IMR-90 (cell line): ENCODE results near the gene TTC39C. TPM values are rescaled to one million over a fixed set of nuclear protein-coding genes. Genes with fewer than 3 reads are reported as not detected.

Experiments
- ATAC-seq: fragments of 200-7000 bp; cut with Tn5 transposase; 2 replicates; pipeline ENCODE4 v1.9.1; 2020; ENCODE audit warnings: low read depth, mild to moderate bottlenecking, moderate library complexity
- BruUV-seq: library from RNA; stranded (reverse); fragments of 400-500 nt; replicated peaks from 2 replicates; lab custom pipeline; 2021; lab: Mats Ljungman, UMichigan
- CTCF ChIA-PET: fragments of 300-600 bp; formaldehyde crosslinking; extraction: SDS; loops from one replicate; lab custom pipeline; 2021; ENCODE audit warnings: antibody characterized with exemption; lab: Yijun Ruan, JAX
- POLR2A ChIA-PET: fragments of 300-600 bp; sonication (Branson Sonifier 250); formaldehyde crosslinking; loops from one replicate; lab custom pipeline; 2022; ENCODE audit warnings: antibody characterized with exemption; ENCODE audit not compliant: unreplicated experiment; lab: Charles Lee
- DNase-seq: peaks from one replicate; pipeline ENCODE4 v3.0.0; 2013
- H2AFZ ChIP-seq: replicated peaks from 2 replicates; pipeline ENCODE3; 2013; ENCODE audit warnings: low read length, mild to moderate bottlenecking; ENCODE audit not compliant: poor library complexity
- H2AK5ac ChIP-seq: 2 replicates; pipeline ENCODE4 v1.6.1; 2013; ENCODE audit warnings: low read depth, low read length, inconsistent platforms
- H2AK9ac ChIP-seq: replicated peaks from 2 replicates; pipeline ENCODE3; 2013; ENCODE audit warnings: mild to moderate bottlenecking, low read depth, low read length, moderate library complexity; ENCODE audit not compliant: poor library complexity
- H2BK120ac ChIP-seq: 2 replicates; pipeline ENCODE4 v1.6.1; 2013; ENCODE audit warnings: low read depth, low read length, inconsistent platforms
- H2BK15ac ChIP-seq: 3 replicates; pipeline ENCODE4 v1.6.1; 2013; ENCODE audit warnings: low read depth, low read length, inconsistent platforms
- H2BK20ac ChIP-seq: 2 replicates; pipeline ENCODE4 v1.6.1; 2013; ENCODE audit warnings: low read depth, mild to moderate bottlenecking, inconsistent platforms, low read length, moderate library complexity
- H2BK5ac ChIP-seq: 2 replicates; pipeline ENCODE4 v1.6.1; 2013; ENCODE audit warnings: mild to moderate bottlenecking, low read depth, low read length, inconsistent platforms; ENCODE audit not compliant: poor library complexity, severe bottlenecking
- H3K14ac ChIP-seq: replicated peaks from 2 replicates; pipeline ENCODE4 v1.6.1; 2013; ENCODE audit warnings: low read depth, low read length, inconsistent platforms
- H3K18ac ChIP-seq: 2 replicates; pipeline ENCODE4 v1.6.1; 2013; ENCODE audit warnings: low read depth, low read length, control low read depth
- H3K23ac ChIP-seq: 2 replicates; pipeline ENCODE4 v1.6.1; 2013; ENCODE audit warnings: low read depth, low read length, inconsistent platforms
- H3K27ac ChIP-seq: 2 replicates; pipeline ENCODE4 v1.5.1; 2013; ENCODE audit warnings: mild to moderate bottlenecking, control low read depth, low read length; ENCODE audit not compliant: insufficient read depth
- H3K27me3 ChIP-seq: 2 replicates; pipeline ENCODE4 v1.6.1; 2013; ENCODE audit warnings: low read length; ENCODE audit not compliant: control insufficient read depth, insufficient read depth
- H3K36me3 ChIP-seq: 2 replicates; pipeline ENCODE4 v1.6.1; 2013; ENCODE audit warnings: low read length, mixed read lengths; ENCODE audit not compliant: control insufficient read depth, insufficient read depth
- H3K4ac ChIP-seq: 2 replicates; pipeline ENCODE4 v1.6.1; 2013; ENCODE audit warnings: low read depth, low read length, inconsistent platforms
- H3K4me1 ChIP-seq: 2 replicates; pipeline ENCODE4 v1.6.1; 2013; ENCODE audit warnings: low read length, mixed read lengths; ENCODE audit not compliant: control insufficient read depth, insufficient read depth
- H3K4me2 ChIP-seq: 2 replicates; pipeline ENCODE4 v1.6.1; 2013; ENCODE audit warnings: low read depth, mild to moderate bottlenecking, control low read depth, low read length, moderate library complexity
- H3K4me3 ChIP-seq: 2 replicates; pipeline ENCODE4 v1.5.1; 2013; ENCODE audit warnings: low read depth, mild to moderate bottlenecking, control low read depth, low read length, moderate library complexity; ENCODE audit not compliant: insufficient read depth
- H3K56ac ChIP-seq: 2 replicates; pipeline ENCODE4 v1.6.1; 2013; ENCODE audit warnings: low read length, inconsistent platforms; ENCODE audit not compliant: insufficient read depth; ENCODE audit errors: extremely low read depth
- H3K79me1 ChIP-seq, 2 experiments: 2 replicates each; pipeline ENCODE4 v1.6.1; 2013; ENCODE audit warnings: low read length in 2 of 2, inconsistent platforms in 1 of 2, low read depth in 1 of 2
- H3K9ac ChIP-seq: 2 replicates; pipeline ENCODE4 v1.6.1; 2013; ENCODE audit warnings: low read depth, low read length, control low read depth
- H3K9me1 ChIP-seq: 2 replicates; pipeline ENCODE4 v1.6.1; 2013; ENCODE audit warnings: low read length, inconsistent platforms; ENCODE audit not compliant: insufficient read depth
- H3K9me3 ChIP-seq: 2 replicates; pipeline ENCODE4 v1.6.1; 2013; ENCODE audit warnings: low read length; ENCODE audit not compliant: control insufficient read depth, insufficient read depth
- H4K20me1 ChIP-seq: 2 replicates; pipeline ENCODE4 v1.6.1; 2013; ENCODE audit warnings: low read length, inconsistent platforms; ENCODE audit not compliant: insufficient read depth
- H4K5ac ChIP-seq: 2 replicates; pipeline ENCODE4 v1.6.1; 2013; ENCODE audit warnings: mild to moderate bottlenecking, low read depth, low read length, control low read depth
- H4K8ac ChIP-seq, 2 experiments: 2 replicates each; pipeline ENCODE4 v1.6.1; 2013; ENCODE audit warnings: low read depth in 2 of 2, low read length in 2 of 2, control low read depth in 1 of 2, inconsistent platforms in 1 of 2
- H4K91ac ChIP-seq: 2 replicates; pipeline ENCODE4 v1.6.1; 2013; ENCODE audit warnings: low read depth, low read length, inconsistent platforms; ENCODE audit not compliant: insufficient read depth
- BHLHE40 ChIP-seq: fragments of 150-350 bp; IDR thresholded peaks from 2 replicates; pipeline ENCODE4 v1.6.1; 2016; ENCODE audit warnings: mild to moderate bottlenecking, low read depth, low read length
- CHD1 ChIP-seq: IDR thresholded peaks from 2 replicates; pipeline ENCODE4 v1.6.1; 2012; ENCODE audit warnings: low read depth, low read length, improper control_type of control experiment
- WGBS, 2 experiments: methylation state at CpG; one replicate each; pipeline versions ENCODE4 v1.1.5 to v1.1.7; 2013; ENCODE audit warnings: missing lambda C conversion rate in 2 of 2; ENCODE audit not compliant: insufficient read length in 1 of 2; ENCODE audit errors: extremely low coverage in 2 of 2; 5-methylcytosine and 5-hydroxymethylcytosine counted together
- dilution Hi-C: fragments of 300-500 bp; cut with HindIII; formaldehyde crosslinking; loops from one replicate; pipeline ENCODE4 v1.14.3; 2018; ENCODE audit warnings: low sequenced_read_pairs; ENCODE audit not compliant: unreplicated experiment
- in situ Hi-C: fragments of 300-500 bp; cut with MboI; formaldehyde crosslinking; loops from 3 replicates; pipeline ENCODE4 v1.14.3; 2019; ENCODE audit warnings: low sequenced_read_pairs, inconsistent platforms, mixed read lengths
- intact Hi-C: fragments of 100-400 bp; cut with micrococcal nuclease; formaldehyde crosslinking; loops from 2 replicates; pipeline ENCODE4 v1.10.0; 2022
- polyA plus RNA-seq, 3 experiments: library from polyadenylated mRNA; depleted of rRNA; stranded (reverse); fragments of >200 nt; gene quantifications; 2 replicates each; pipeline ENCODE4 v1.2.3, GENCODE V29; 2012; ENCODE audit warnings: low replicate concordance in 1 of 3
- total RNA-seq: library from RNA; depleted of rRNA; stranded (reverse); fragments of >200 nt; gene quantifications from 2 replicates; pipeline ENCODE4 v1.2.3, GENCODE V29; 2012

Gene TTC39C
- total and polyA plus RNA-seq, 2 of the 4 experiments (the other 2 are of a cell fraction), result 8.0 to 20.8 TPM

- H3K9ac ChIP-seq, result no peak overlapping the region
- peaks cover 23% of the 10 kb centered on the region for H3K36me3 ChIP-seq
- H2AK9ac ChIP-seq, result no peak overlapping the region
- H4K8ac ChIP-seq, result no peak overlapping the region
- H2BK15ac ChIP-seq, result no peak overlapping the region
- H3K4me2 ChIP-seq, result no peak overlapping the region
- no TSS peak for BruUV-seq
- no peak overlapping the region for H3K14ac ChIP-seq
- no peak overlapping the region for H3K18ac ChIP-seq
- H3K4ac ChIP-seq, result no peak overlapping the region
- ChIA-PET POLR2A (no interaction called here), CTCF (no interaction called here)
- H4K5ac ChIP-seq, result no peak overlapping the region
- ATAC-seq (no peak), DNase-seq (no peak)
- in situ Hi-C loops, result no loop called here
- no peaks in the 10 kb centered on the region for H4K20me1 ChIP-seq
- H3K9me1 ChIP-seq, result peaks cover 4% of the 10 kb centered on the region
- no peaks in the 10 kb centered on the region for H3K27me3 ChIP-seq
- H2AFZ ChIP-seq, result no peak overlapping the region
- TF ChIP-seq CHD1 (no peak), BHLHE40 (no peak)
- dilution Hi-C loops, result no loop called here
- no peak overlapping the region for H3K23ac ChIP-seq
- intact Hi-C loops, result no loop called here
- H2BK20ac ChIP-seq, result no peak overlapping the region
- no peak overlapping the region for H3K56ac ChIP-seq
- no peak overlapping the region for H2AK5ac ChIP-seq
- no peak overlapping the region for H2BK120ac ChIP-seq
- H3K27ac ChIP-seq, result no peak overlapping the region
- no peaks in the 10 kb centered on the region for H3K9me3 ChIP-seq
- no peaks in the 10 kb centered on the region for H3K79me1 ChIP-seq
- H2BK5ac ChIP-seq, result no peak overlapping the region
- H4K91ac ChIP-seq, result no peak overlapping the region
- no peak overlapping the region for H3K4me3 ChIP-seq
- WGBS, 2 experiments, result no CpG with 5 or more reads among the region's 5 CpGs
- H3K4me1 ChIP-seq, result no peaks in the 10 kb centered on the region
Measured at GRCh38 chr18:24160086-24160485, 145.5 kb downstream of the TTC39C start.
